WERI-Rb-1 (cell line): ENCODE measurements around the gene ZFPM1.

ENCODE experiments used
- DNase-seq: peaks from one replicate; pipeline ENCODE4 v3.0.0-alpha.2; 2020
- H3K27ac ChIP-seq: fragments of 250-450 bp; sonication (Bioruptor Pico); 2 replicates; pipeline ENCODE4 v1.5.1; 2020; ENCODE audit warnings: mild to moderate bottlenecking, moderate library complexity
- H3K27me3 ChIP-seq: fragments of 250-450 bp; sonication (Bioruptor Pico); 2 replicates; pipeline ENCODE4 v1.5.1; 2021; ENCODE audit warnings: mild to moderate bottlenecking, low read depth, moderate library complexity; ENCODE audit not compliant: insufficient read depth, severe bottlenecking
- H3K36me3 ChIP-seq: fragments of 250-450 bp; sonication (Bioruptor Pico); 2 replicates; pipeline ENCODE4 v1.5.1; 2020; ENCODE audit warnings: mild to moderate bottlenecking, moderate library complexity
- H3K4me3 ChIP-seq: 2 replicates; pipeline ENCODE4 v1.5.1; 2011; ENCODE audit warnings: low read depth, mild to moderate bottlenecking, control low read depth, low read length
- H3K9me3 ChIP-seq: fragments of 250-450 bp; sonication (Bioruptor Pico); 2 replicates; pipeline ENCODE4 v1.5.1; 2021; ENCODE audit warnings: mild to moderate bottlenecking, moderate library complexity; ENCODE audit not compliant: severe bottlenecking
- CTCF ChIP-seq: IDR thresholded peaks from 2 replicates; pipeline ENCODE4 v1.5.1; 2011; ENCODE audit warnings: low read depth, mild to moderate bottlenecking, control low read depth, inconsistent platforms, low read length

ZFPM1 gene

GRCh38 chr16:88512728-88513696 lies 59.9 kb downstream of the ZFPM1 start:
- DNase-seq: no peak
- no peaks in the 10 kb centered on the region for H3K36me3 ChIP-seq
- no peak overlapping the region for H3K27ac ChIP-seq
- no peak overlapping the region for H3K4me3 ChIP-seq
- no peaks in the 10 kb centered on the region for H3K9me3 ChIP-seq
- no peak for TF ChIP-seq CTCF
- no peaks in the 10 kb centered on the region for H3K27me3 ChIP-seq

- Histone ChIP-seq H3K4me3 (no peak overlapping the region), H3K9me3 (no peaks in the 10 kb centered on the region), H3K27me3 (no peaks in the 10 kb centered on the region), H3K27ac (no peak overlapping the region), H3K36me3 (no peaks in the 10 kb centered on the region)
- no peak for TF ChIP-seq CTCF
- no peak for DNase-seq
Observed at GRCh38 chr16:88514070-88514469, 61.0 kb downstream of the ZFPM1 start.

DNA sequence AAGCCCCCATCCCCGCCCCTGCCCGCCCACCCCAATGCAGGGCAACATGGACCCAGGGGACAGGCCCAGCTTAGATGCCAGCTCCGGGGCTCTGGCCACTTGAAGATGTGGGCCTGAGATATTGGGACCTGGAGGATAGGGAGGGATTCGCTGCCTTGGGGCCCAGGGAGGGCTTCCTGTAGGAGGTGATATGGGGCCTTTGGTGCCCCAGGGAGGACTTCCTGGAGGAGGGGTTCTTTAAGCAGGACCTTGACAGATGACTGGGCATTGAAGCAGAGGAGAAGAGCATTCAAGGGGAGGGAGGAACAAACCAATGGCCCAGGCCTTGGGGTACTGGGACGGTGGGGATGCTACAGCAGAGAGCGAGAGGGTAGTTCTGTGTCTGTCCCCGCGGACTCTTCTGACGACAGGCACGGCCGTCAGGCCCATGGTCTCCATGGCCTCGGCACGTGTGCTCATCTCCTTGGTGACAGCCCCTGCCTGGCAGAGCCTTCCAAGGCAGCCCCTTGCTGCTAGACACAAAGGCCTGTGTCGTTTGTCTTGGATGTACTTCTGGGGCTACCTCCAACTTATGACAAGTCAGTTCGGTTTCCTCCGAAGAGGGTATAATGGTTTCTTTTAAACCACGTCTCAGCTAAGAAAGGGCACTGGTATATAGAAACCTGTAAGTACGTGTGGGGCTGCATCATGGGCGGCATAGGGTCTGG lies 61.6 kb downstream of the ZFPM1 start:
- Histone ChIP-seq H3K27me3 (no peaks in the 10 kb centered on the region), H3K9me3 (no peaks in the 10 kb centered on the region), H3K4me3 (no peak overlapping the region), H3K27ac (no peak overlapping the region), H3K36me3 (no peaks in the 10 kb centered on the region)
- no peak for DNase-seq
- TF ChIP-seq CTCF: no peak

DNA sequence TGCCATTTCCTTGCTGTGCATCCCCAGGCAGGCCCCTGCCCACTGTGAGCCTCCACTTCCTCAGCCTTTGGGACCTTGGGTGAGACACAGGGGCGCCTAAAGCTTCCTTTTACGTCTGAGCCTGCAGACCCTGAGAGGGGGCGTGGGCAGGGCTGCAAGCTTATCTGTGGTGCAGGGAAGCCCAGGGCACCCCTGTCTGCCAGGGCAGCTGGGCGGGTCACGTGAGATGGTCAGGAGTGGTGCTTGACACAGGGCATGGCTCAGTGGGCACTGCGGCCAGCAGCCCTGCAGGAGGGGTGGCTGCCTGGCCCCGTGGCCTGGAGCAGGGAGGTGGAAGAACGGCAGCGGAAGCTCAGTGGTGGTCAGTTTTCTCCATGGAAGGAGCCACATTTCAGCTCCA lies 62.3 kb downstream of the ZFPM1 start:
- Histone ChIP-seq H3K9me3 (no peaks in the 10 kb centered on the region), H3K36me3 (no peaks in the 10 kb centered on the region), H3K27me3 (no peaks in the 10 kb centered on the region), H3K27ac (no peak overlapping the region), H3K4me3 (no peak overlapping the region)
- TF ChIP-seq CTCF: no peak
- no peak for DNase-seq

DNA sequence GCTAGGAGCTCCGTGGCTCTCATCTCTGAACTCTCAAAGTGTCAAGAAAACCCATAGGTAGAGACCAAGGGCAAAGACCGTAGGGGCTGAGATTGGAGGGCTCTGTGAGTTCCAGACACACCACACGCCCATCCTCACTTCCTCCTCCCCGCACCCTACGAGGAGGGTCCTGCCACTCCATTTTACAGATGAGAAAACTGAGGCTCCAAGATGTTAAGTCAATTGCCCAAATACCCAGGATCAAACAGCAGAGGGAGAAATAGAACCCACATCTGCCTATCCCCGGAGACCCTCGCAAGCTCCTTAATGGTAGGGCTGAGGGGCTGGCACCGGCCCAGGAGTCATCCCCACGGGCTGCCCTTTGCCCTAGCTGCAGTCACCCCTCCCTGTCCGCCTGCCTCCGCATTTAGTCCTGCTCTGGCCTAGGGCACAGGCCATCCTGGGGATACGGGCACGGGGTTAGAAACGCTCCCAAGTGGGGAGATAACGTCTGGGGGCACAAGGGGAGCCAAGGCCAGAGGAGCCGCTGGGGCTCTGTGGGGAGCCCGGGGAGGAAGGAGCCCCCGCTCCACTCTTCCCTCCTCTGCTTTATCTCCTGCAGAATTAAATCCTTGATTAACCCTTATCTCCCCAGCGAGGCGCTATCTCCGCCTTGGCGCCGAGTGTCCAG lies 63.0 kb downstream of the ZFPM1 start:
- no peak for TF ChIP-seq CTCF
- DNase-seq: no peak
- Histone ChIP-seq H3K36me3 (no peaks in the 10 kb centered on the region), H3K27ac (peak overlapping the region; percentile 28; the same call in 1 of the 2 replicates), H3K9me3 (no peaks in the 10 kb centered on the region), H3K4me3 (no peak overlapping the region), H3K27me3 (no peaks in the 10 kb centered on the region)
